HEK293 (cell line): ENCODE results near the gene KBTBD3.
"Not testable (repeated sequence)": the region's sequence is repeated elsewhere in the genome, so short reads cannot be mapped to it uniquely, and the experiment has no call there.

Experiments used
- CTCF ChIA-PET: fragments of 350-600 bp; formaldehyde crosslinking; extraction: SDS; loops from one replicate; lab custom pipeline; 2021; ENCODE audit warnings: antibody characterized with exemption; lab: Yijun Ruan, JAX
- POLR2A ChIA-PET: fragments of 300-600 bp; formaldehyde crosslinking; extraction: SDS; loops from one replicate; lab custom pipeline; 2020; ENCODE audit warnings: antibody characterized with exemption, inconsistent platforms; lab: Yijun Ruan, JAX
- H3K27ac ChIP-seq: fragments of 200-500 bp; sonication (Bioruptor generic); 2 replicates; pipeline ENCODE4 v1.5.1; 2014; ENCODE audit warnings: low read depth, low read length, control low read depth, inconsistent platforms; ENCODE audit errors: extremely low read depth
- H3K36me3 ChIP-seq, 2 experiments: fragments of 200-500 bp in 1 of 2; sonication (Bioruptor generic) in 1 of 2; 1 replicate in 1 of 2; 2 replicates in 1 of 2; pipeline ENCODE4 v1.5.1; 2014 to 2017; ENCODE audit warnings: inconsistent platforms in 2 of 2, low read length in 2 of 2; ENCODE audit not compliant: control insufficient read depth in 2 of 2, insufficient read depth in 1 of 2
- H3K4me1 ChIP-seq: fragments of 200-500 bp; sonication (Bioruptor generic); 2 replicates; pipeline ENCODE4 v1.5.1; 2014; ENCODE audit warnings: mild to moderate bottlenecking, low read length, inconsistent platforms; ENCODE audit not compliant: control insufficient read depth, insufficient read depth
- H3K4me3 ChIP-seq: 2 replicates; pipeline ENCODE4 v1.5.1; 2011; ENCODE audit warnings: low read depth, mild to moderate bottlenecking, control low read depth, low read length, moderate library complexity
- H3K9me3 ChIP-seq: fragments of 200-500 bp; sonication (Bioruptor generic); 2 replicates; pipeline ENCODE4 v1.5.1; 2014; ENCODE audit warnings: low read depth, low read length, inconsistent platforms; ENCODE audit not compliant: control insufficient read depth, insufficient read depth
- CTCF ChIP-seq: fragments of 450-650 bp; formaldehyde crosslinking; IDR thresholded peaks from 2 replicates; pipeline ENCODE4 v1.5.1; 2016; ENCODE audit warnings: missing biosample characterization, missing genetic modification characterization
- FEZF1 ChIP-seq: fragments of 450-650 bp; formaldehyde crosslinking; IDR thresholded peaks from 2 replicates; pipeline ENCODE4 v1.5.1; 2016; ENCODE audit warnings: missing biosample characterization, missing genetic modification characterization
- PATZ1 ChIP-seq: fragments of 450-650 bp; formaldehyde crosslinking; IDR thresholded peaks from 2 replicates; pipeline ENCODE4 v1.5.1; 2016; ENCODE audit warnings: missing biosample characterization, missing genetic modification characterization
- SETDB1 ChIP-seq: IDR thresholded peaks from one replicate; pipeline ENCODE4 v1.6.1; 2017; ENCODE audit warnings: mild to moderate bottlenecking, low read length, moderate library complexity, mixed read lengths; ENCODE audit not compliant: insufficient read length
- ZBTB26 ChIP-seq: fragments of 450-650 bp; formaldehyde crosslinking; optimal IDR thresholded peaks from 2 replicates; pipeline ENCODE3; 2016; ENCODE audit warnings: missing biosample characterization, mild to moderate bottlenecking, missing genetic modification characterization
- ZNF133 ChIP-seq: fragments of 450-650 bp; formaldehyde crosslinking; IDR thresholded peaks from 2 replicates; pipeline ENCODE4 v1.5.1; 2016; ENCODE audit warnings: missing biosample characterization, missing genetic modification characterization
- ZNF280D ChIP-seq: fragments of 450-650 bp; formaldehyde crosslinking; IDR thresholded peaks from 2 replicates; pipeline ENCODE4 v1.5.1; 2016; ENCODE audit warnings: missing biosample characterization, missing genetic modification characterization
- ZNF335 ChIP-seq: fragments of 450-650 bp; formaldehyde crosslinking; conservative IDR thresholded peaks from 2 replicates; pipeline ENCODE4 v1.5.1; 2016; ENCODE audit warnings: missing biosample characterization, missing genetic modification characterization
- ZNF391 ChIP-seq: fragments of 450-650 bp; formaldehyde crosslinking; IDR thresholded peaks from 2 replicates; pipeline ENCODE4 v1.5.1; 2016; ENCODE audit warnings: low read depth, missing biosample characterization, missing genetic modification characterization, borderline replicate concordance
- ZNF426 ChIP-seq: fragments of 450-650 bp; formaldehyde crosslinking; IDR thresholded peaks from 2 replicates; pipeline ENCODE4 v1.5.1; 2017; ENCODE audit warnings: missing biosample characterization, missing genetic modification characterization, mild to moderate bottlenecking, inconsistent platforms, moderate library complexity
- ZNF510 ChIP-seq: fragments of 450-650 bp; formaldehyde crosslinking; IDR thresholded peaks from 2 replicates; pipeline ENCODE4 v1.5.1; 2018; ENCODE audit warnings: mild to moderate bottlenecking, missing genetic modification characterization, missing biosample characterization; ENCODE audit not compliant: insufficient replicate concordance
- ZNF518A ChIP-seq: fragments of 450-650 bp; formaldehyde crosslinking; conservative IDR thresholded peaks from 2 replicates; pipeline ENCODE4 v1.5.1; 2016; ENCODE audit warnings: low read depth, missing biosample characterization, missing genetic modification characterization
- ZNF529 ChIP-seq: fragments of 450-650 bp; formaldehyde crosslinking; IDR thresholded peaks from 2 replicates; pipeline ENCODE4 v1.5.1; 2017; ENCODE audit warnings: missing genetic modification characterization, missing biosample characterization; ENCODE audit not compliant: insufficient replicate concordance
- ZNF585B ChIP-seq: fragments of 450-650 bp; formaldehyde crosslinking; IDR thresholded peaks from 2 replicates; pipeline ENCODE4 v1.5.1; 2016; ENCODE audit warnings: missing biosample characterization, missing genetic modification characterization
- ZNF624 ChIP-seq: fragments of 450-650 bp; formaldehyde crosslinking; IDR thresholded peaks from 2 replicates; pipeline ENCODE4 v1.5.1; 2017; ENCODE audit warnings: missing biosample characterization, missing genetic modification characterization
- ZNF707 ChIP-seq: fragments of 450-650 bp; formaldehyde crosslinking; IDR thresholded peaks from 2 replicates; pipeline ENCODE4 v1.5.1; 2016; ENCODE audit warnings: missing biosample characterization, missing genetic modification characterization
- ZNF776 ChIP-seq: fragments of 450-650 bp; formaldehyde crosslinking; IDR thresholded peaks from 2 replicates; pipeline ENCODE4 v1.5.0; 2017; ENCODE audit warnings: missing biosample characterization, missing genetic modification characterization, borderline replicate concordance
- ZNF830 ChIP-seq: fragments of 450-650 bp; IDR thresholded peaks from 2 replicates; pipeline ENCODE4 v1.5.0; 2018; ENCODE audit warnings: missing biosample characterization, missing genetic modification characterization, low read depth, mild to moderate bottlenecking, moderate library complexity
- ZSCAN16 ChIP-seq: fragments of 450-650 bp; formaldehyde crosslinking; IDR thresholded peaks from 2 replicates; pipeline ENCODE4 v1.5.1; 2016; ENCODE audit warnings: missing biosample characterization, missing genetic modification characterization

The KBTBD3 gene

GRCh38 chr11:106011481-106011880 is 65.7 kb downstream of the KBTBD3 start (continued):
- TF ChIP-seq ZNF776 (tag by site-specific recombination) (no peak), ZBTB26 (tag by site-specific recombination) (no peak), ZNF518A (tag by site-specific recombination) (no peak), FEZF1 (tag by site-specific recombination) (no peak), PATZ1 (tag by site-specific recombination) (no peak), ZNF391 (tag by site-specific recombination) (no peak), ZNF707 (tag by site-specific recombination) (no peak), ZNF426 (tag by site-specific recombination) (no peak), ZNF335 (no peak), ZSCAN16 (tag by site-specific recombination) (no peak)

- H3K27ac ChIP-seq, POLR2A ChIA-PET, H3K4me3 ChIP-seq, CTCF ChIA-PET, H3K9me3 ChIP-seq, H3K4me1 ChIP-seq: not testable (repeated sequence)
- TF ChIP-seq SETDB1: peak; percentile 70
- peaks cover 0 to 40% of the 10 kb centered on the region in 2 experiments; a peak in 1 of 3 replicates for H3K36me3 ChIP-seq
These were observed 74.1 kb downstream of the KBTBD3 start for GRCh38 chr11:106003094-106003493.

GRCh38 chr11:106001304-106002012 is 75.7 kb downstream of the KBTBD3 start:
- no peaks in the 10 kb centered on the region for H3K9me3 ChIP-seq
- no peaks in the 10 kb centered on the region for H3K4me1 ChIP-seq
- POLR2A ChIA-PET: no interaction called here
- no peak overlapping the region for H3K4me3 ChIP-seq
- H3K36me3 ChIP-seq: peaks cover 0 to 30% of the 10 kb centered on the region in 2 experiments; a peak in 1 of 3 replicates
- CTCF ChIA-PET: no interaction called here
- H3K27ac ChIP-seq: no peak overlapping the region
- no peak for TF ChIP-seq ZNF280D
- no peak for TF ChIP-seq ZNF830 (tag by site-specific recombination)
- TF ChIP-seq ZNF529 (tag by site-specific recombination): no peak
- no peak for TF ChIP-seq ZNF624 (tag by site-specific recombination)
- TF ChIP-seq CTCF (tag by site-specific recombination): no peak
- no peak for TF ChIP-seq ZNF133 (tag by site-specific recombination)
- no peak for TF ChIP-seq ZNF510 (tag by site-specific recombination)
- TF ChIP-seq FEZF1 (tag by site-specific recombination): no peak
- TF ChIP-seq ZNF585B: no peak
